Stimulated activated naive CD8-positive, alpha-beta T cell treated with anti-CD3 and anti-CD28 coated beads, Interleukin-15, amount 100 ng/mL, for 72 hours (primary cell): ENCODE measurements around the gene DMC1.

Experiments used
- ATAC-seq: fragments of 150-1000 bp; cut with Tn5 transposase; 2 replicates; pipeline ENCODE4 v1.10.0; 2021; ENCODE audit warnings: mild to moderate bottlenecking, moderate library complexity
- DNase-seq, 2 donors: peaks; one replicate each; pipeline ENCODE4 v3.0.0; 2021 to 2022
- H3K27ac Mint-ChIP-seq, 2 donors: one replicate each; pipeline ENCODE4 v1.8.0; 2022; ENCODE audit warnings: mild to moderate bottlenecking in 2 of 2, mixed read lengths in 2 of 2, moderate library complexity in 2 of 2
- H3K27me3 Mint-ChIP-seq: one replicate; pipeline ENCODE4 v1.8.0; 2022; ENCODE audit warnings: mixed read lengths
- H3K4me1 Mint-ChIP-seq: one replicate; pipeline ENCODE4 v1.8.0; 2022; ENCODE audit warnings: mild to moderate bottlenecking, mixed read lengths
- H3K4me3 Mint-ChIP-seq, 2 donors: one replicate each; pipeline ENCODE4 v1.8.0; 2022; ENCODE audit warnings: mild to moderate bottlenecking in 2 of 2, mixed read lengths in 2 of 2, moderate library complexity in 1 of 2
- H3K9me3 Mint-ChIP-seq, 2 donors: one replicate each; pipeline ENCODE4 v1.8.0; 2022; ENCODE audit warnings: mixed read lengths in 2 of 2

The DMC1 gene

GRCh38 chr22:38578505-38578904 lies 8.5 kb upstream of the DMC1 start:
- H3K4me1 Mint-ChIP-seq = no peaks in the 10 kb centered on the region
- no peaks in the 10 kb centered on the region for H3K27me3 Mint-ChIP-seq
- no peak overlapping the region for H3K4me3 Mint-ChIP-seq
- DNase-seq (no peak), ATAC-seq (no peak)
- no peak overlapping the region for H3K27ac Mint-ChIP-seq
- H3K9me3 Mint-ChIP-seq = no peaks in the 10 kb centered on the region

GRCh38 chr22:38572065-38572464 lies 2.1 kb upstream of the DMC1 start:
- Mint-ChIP-seq H3K27me3 (no peaks in the 10 kb centered on the region), H3K4me1 (peaks cover 12% of the 10 kb centered on the region), H3K4me3 (no peak overlapping the region), H3K27ac (no peak overlapping the region), H3K9me3 (no peaks in the 10 kb centered on the region)
- DNase-seq (peak; percentile 13 to 26), ATAC-seq (no peak)

GRCh38 chr22:38570779-38571364 lies 889 bp upstream of the DMC1 start:
- Mint-ChIP-seq H3K9me3 (no peaks in the 10 kb centered on the region), H3K27me3 (no peaks in the 10 kb centered on the region), H3K27ac (peak overlapping the region; percentile 64 to 100), H3K4me1 (peaks cover 12% of the 10 kb centered on the region), H3K4me3 (peak overlapping the region; percentile 97 to 98)
- ATAC-seq (peak; percentile 37), DNase-seq (peak in 1 of 2 donors; percentile 47)

GRCh38 chr22:38569181-38569971 lies 607 bp downstream of the DMC1 start:
- H3K27ac Mint-ChIP-seq = peak overlapping the region; percentile 100

DNA sequence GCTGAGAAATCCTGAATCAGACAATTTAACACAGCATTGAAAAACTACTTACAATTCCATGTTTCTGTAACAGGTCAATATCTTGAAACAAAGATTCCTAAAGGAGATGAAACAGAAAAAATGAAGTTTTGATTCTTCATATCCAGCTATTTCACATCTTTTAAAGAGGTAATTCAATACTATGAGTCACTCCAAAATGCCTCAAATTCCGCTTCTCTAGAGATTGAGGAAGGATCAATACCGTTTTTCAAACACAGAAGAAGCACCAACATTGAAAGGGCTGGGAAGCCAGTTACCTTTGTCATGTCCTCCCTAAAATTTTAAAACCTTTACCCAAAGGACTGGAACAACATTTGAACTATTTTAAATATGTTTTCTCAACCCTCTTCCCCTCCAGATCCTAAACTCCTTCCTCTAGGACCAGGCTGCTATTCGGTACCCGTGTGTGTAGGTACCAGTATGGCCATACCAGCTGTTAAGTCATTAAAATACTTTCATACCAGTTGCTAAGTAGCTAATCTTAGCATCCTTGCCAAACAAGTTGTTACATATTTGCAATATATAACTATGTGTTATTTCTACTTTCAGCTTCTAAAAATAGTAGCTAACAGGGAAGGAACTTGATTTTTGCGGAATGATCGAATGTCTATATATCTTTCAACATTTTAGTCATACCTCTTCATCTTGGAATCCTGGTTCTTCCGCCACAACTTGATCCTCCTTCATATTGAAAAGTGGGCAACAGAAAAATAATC lies 2.3 kb downstream of the DMC1 start:
- DNase-seq (no peak), ATAC-seq (no peak)
- no peak overlapping the region for H3K27ac Mint-ChIP-seq
- H3K9me3 Mint-ChIP-seq = no peaks in the 10 kb centered on the region
- no peaks in the 10 kb centered on the region for H3K27me3 Mint-ChIP-seq
- H3K4me3 Mint-ChIP-seq = no peak overlapping the region
- H3K4me1 Mint-ChIP-seq = peaks cover 12% of the 10 kb centered on the region

More at GRCh38 chr22:38569181-38569971, 607 bp downstream of the DMC1 start:
- no peaks in the 10 kb centered on the region for H3K9me3 Mint-ChIP-seq
- DNase-seq = peak in 1 of 2 donors; percentile 12
- peak overlapping the region; percentile 97 to 98 for H3K4me3 Mint-ChIP-seq
- peak; percentile 23 for ATAC-seq
- no peaks in the 10 kb centered on the region for H3K27me3 Mint-ChIP-seq
- peaks cover 12% of the 10 kb centered on the region for H3K4me1 Mint-ChIP-seq

DNA sequence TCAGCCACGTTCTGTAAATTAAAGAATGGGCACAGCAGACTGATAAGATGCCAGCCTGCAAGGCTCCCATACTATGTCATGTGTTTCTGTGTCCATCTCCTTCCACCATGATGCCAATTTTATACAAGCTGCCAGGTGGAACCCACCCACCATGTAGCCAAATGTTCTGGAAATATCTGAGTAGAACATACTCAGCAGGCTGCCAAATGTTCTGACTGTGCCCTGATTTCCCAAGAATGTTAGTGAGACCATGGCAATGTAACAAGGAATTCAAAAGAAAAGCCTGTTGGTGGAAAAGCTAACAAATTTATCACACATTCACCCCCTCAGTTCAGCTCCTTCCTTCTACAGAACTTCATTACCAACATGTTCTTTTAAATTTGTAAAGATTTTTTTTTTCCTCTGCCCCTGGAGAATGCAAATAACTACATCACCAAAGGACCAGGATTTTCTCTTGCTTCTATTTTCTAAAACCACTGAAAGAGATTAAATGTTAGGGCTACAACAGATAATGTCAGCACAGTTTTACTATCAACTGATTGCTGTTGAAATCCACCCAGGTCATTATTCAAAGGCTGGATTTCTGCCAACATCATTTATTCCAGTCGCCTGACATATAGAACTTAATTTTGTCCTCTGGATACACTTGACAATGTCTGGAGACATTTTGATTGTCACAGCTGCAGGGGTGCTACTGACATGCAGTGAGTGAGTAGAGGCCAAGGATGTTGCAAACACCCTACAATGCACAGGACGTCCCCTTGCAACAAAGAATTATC lies 3.1 kb downstream of the DMC1 start:
- H3K9me3 Mint-ChIP-seq = no peaks in the 10 kb centered on the region

GRCh38 chr22:38565441-38565840 lies 4.5 kb downstream of the DMC1 start:
- Mint-ChIP-seq H3K27ac (no peak overlapping the region), H3K9me3 (no peaks in the 10 kb centered on the region), H3K4me1 (no peaks in the 10 kb centered on the region), H3K27me3 (no peaks in the 10 kb centered on the region), H3K4me3 (no peak overlapping the region)
- no peak for DNase-seq
- no peak for ATAC-seq

More for the DNA sequence above, 3.1 kb downstream of the DMC1 start:
- no peak for DNase-seq
- no peaks in the 10 kb centered on the region for H3K27me3 Mint-ChIP-seq
- peaks cover 12% of the 10 kb centered on the region for H3K4me1 Mint-ChIP-seq
- no peak overlapping the region for H3K27ac Mint-ChIP-seq
- no peak for ATAC-seq
- no peak overlapping the region for H3K4me3 Mint-ChIP-seq

DNA sequence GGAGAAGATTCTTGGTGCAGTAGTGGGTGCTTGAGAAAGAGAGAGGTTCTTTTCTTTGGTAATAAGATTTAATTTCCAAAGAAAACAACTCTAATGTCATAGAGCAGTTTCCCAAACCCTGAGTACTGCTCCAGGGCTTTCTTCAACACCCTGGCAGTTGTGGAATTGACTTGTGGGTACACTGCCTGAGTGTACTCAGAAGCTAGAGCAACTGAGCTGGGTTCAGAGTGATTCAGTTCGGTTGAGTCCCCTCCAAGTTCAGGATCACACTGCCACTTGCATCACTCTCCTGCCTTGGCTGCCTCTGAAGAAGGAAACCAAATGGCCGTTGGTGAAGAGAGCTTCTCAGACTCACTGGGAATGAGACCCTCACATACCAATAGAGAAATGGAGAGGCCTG lies 5.3 kb downstream of the DMC1 start:
- H3K27ac Mint-ChIP-seq = no peak overlapping the region
- no peak for DNase-seq
- H3K4me1 Mint-ChIP-seq = no peaks in the 10 kb centered on the region
- no peak overlapping the region for H3K4me3 Mint-ChIP-seq
- no peaks in the 10 kb centered on the region for H3K27me3 Mint-ChIP-seq
- H3K9me3 Mint-ChIP-seq = no peaks in the 10 kb centered on the region
- no peak for ATAC-seq

DNA sequence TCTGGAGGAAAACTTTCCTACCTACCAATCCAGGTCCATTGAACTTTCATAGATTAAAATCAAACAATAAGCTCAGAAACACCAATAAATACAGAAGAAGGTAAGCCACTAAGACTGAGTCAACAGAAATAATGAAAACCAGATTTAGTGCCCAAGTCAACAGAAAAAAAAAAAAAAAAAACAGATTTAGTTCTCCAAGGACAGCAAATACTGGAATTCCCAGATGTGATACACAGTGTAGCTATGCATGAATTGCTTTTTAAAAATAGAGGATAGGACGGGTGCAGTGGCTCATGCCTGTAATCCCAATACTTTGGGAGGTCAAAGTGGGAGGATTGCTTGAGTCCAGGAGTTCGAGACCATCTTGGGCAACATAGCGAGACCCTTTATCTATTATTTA lies 15.7 kb downstream of the DMC1 start:
- no peak overlapping the region for H3K4me3 Mint-ChIP-seq
- no peaks in the 10 kb centered on the region for H3K4me1 Mint-ChIP-seq
- no peaks in the 10 kb centered on the region for H3K9me3 Mint-ChIP-seq
- no peaks in the 10 kb centered on the region for H3K27me3 Mint-ChIP-seq
- no peak overlapping the region for H3K27ac Mint-ChIP-seq
- DNase-seq = no peak
- no peak for ATAC-seq

DNA sequence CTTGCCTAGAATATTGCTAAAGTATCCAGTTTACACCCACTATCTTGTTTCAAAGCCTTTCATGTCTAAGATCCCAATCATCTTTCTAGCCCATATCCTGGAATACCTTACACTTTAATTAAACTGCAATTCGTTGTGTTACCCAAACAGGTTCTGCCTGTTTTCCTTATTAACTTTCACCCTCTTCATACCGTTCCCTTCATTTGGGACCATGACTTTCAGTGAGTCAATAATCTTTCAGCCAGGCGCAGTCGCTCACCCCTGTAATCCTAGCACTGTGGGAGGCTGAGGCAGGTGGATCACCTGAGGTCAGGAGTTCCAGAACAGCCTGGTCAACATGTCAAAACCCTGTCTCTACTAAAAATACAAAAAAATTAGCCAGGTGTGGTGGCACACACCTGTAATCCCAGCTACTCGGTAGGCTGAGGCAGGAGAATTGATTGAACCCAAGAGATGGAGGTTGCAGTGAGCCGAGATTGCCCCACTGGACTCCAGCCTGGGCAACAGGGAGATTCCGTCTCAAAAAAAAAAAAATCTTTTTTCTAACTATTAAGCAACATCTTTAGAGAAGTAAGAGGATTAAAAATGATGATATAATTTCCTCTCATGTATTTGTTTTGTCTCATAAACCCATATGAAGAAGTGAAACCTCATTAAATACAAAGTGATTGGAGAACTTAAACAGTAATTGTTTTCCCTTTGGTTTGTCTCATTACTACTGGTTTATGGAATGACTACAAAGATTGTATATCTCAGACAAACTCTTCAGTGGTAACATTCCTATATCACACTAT lies 20.7 kb downstream of the DMC1 start:
- DNase-seq (no peak), ATAC-seq (no peak)
- Mint-ChIP-seq H3K4me3 (no peak overlapping the region), H3K27ac (no peak overlapping the region), H3K4me1 (no peaks in the 10 kb centered on the region), H3K27me3 (no peaks in the 10 kb centered on the region), H3K9me3 (peaks cover 2 to 4% of the 10 kb centered on the region in 2 donors)

DNA sequence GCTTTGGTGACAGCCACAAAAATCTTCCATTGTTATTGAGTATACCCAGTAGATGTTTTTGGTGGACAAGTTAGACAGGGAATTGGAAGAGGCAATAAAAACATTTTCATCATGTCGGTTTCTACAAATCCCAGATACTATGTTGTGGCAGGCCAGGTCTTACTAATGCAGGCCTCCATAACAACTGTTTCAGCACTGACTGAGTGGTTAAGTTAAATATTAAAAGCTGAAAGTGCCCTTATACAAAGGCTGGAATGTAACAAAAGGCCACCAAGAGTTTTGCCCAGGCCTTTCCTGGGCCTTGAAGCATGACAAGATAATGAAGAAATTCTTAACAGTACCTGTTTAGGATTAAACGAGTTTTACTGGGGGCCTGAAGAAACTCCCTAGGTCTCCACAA lies 29.3 kb downstream of the DMC1 start:
- Mint-ChIP-seq H3K27ac (no peak overlapping the region), H3K9me3 (peaks cover 13 to 25% of the 10 kb centered on the region in 2 donors), H3K4me3 (no peak overlapping the region), H3K4me1 (no peaks in the 10 kb centered on the region), H3K27me3 (no peaks in the 10 kb centered on the region)
- no peak for DNase-seq
- ATAC-seq = no peak

DNA sequence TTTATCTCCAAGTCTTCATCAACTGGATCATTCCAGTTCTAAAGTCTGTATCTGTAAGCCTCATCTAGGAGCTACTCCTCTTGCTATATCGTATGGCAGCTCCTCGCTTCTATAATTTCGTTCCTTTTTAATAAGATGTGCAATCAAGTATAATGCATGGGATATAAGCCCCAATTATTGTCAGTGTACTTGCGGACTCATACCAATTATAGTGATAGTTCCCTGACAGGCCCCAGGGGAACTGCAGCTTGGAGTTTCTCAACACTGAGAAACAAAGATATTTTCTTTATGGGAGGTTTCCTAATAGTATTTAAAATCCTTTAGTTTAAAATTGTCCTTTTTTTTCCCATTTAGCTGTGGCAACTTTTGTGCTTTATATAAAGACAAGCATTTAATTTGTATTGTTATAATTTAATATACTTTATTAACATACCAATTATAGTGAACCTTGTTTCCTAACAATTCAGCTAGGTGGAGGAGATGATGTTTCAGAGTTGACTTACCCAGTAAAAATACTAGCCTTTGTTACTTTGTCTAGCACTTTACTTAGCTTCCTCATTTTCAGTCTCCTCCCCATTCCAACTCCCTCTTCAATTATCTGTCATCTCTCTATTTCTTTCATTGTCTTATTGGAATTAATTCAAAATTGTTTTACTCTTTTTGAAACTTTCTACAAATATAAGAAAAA lies 38.6 kb downstream of the DMC1 start:
- ATAC-seq (peak; percentile 42), DNase-seq (no peak)
- Mint-ChIP-seq H3K27me3 (no peaks in the 10 kb centered on the region), H3K4me1 (peaks cover 7% of the 10 kb centered on the region), H3K9me3 (no peaks in the 10 kb centered on the region), H3K4me3 (peak overlapping the region; percentile 51 to 72), H3K27ac (peak overlapping the region; percentile 72 to 95)

- ATAC-seq = no peak
- H3K9me3 Mint-ChIP-seq = no peaks in the 10 kb centered on the region
- no peak overlapping the region for H3K27ac Mint-ChIP-seq
- no peak for DNase-seq
- H3K27me3 Mint-ChIP-seq = no peaks in the 10 kb centered on the region
- H3K4me3 Mint-ChIP-seq = no peak overlapping the region
- H3K4me1 Mint-ChIP-seq = no peaks in the 10 kb centered on the region
Measured at GRCh38 chr22:38524429-38524828, 45.6 kb downstream of the DMC1 start.

DNA sequence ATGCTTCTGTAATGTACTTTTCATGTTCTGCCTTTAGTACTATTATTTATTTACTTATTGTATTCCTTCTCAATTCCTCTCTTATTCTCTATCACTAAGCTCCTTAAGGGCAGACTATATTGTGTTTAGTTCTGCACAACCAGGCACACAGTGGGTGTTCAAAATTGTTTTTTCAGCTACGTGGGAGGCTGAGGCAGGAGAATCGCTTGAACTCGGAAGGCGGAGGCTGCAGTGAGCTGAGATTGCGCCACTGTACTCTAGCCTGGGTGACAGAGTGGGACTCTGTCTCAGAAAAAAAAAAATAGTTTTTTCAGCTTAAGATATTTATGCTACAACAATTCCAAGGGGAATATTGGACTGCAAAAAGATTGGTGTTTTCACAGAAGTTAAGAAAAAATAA lies 46.5 kb downstream of the DMC1 start:
- no peak overlapping the region for H3K4me3 Mint-ChIP-seq
- H3K9me3 Mint-ChIP-seq = no peaks in the 10 kb centered on the region
- no peaks in the 10 kb centered on the region for H3K4me1 Mint-ChIP-seq
- no peak for DNase-seq
- H3K27ac Mint-ChIP-seq = no peak overlapping the region
- H3K27me3 Mint-ChIP-seq = no peaks in the 10 kb centered on the region
- ATAC-seq = no peak
